Skeletal muscle satellite cell (primary cell): Measurements from ENCODE around the gene PLCB4.

Experiments
- H3K27me3 ChIP-seq: 2 replicates; pipeline ENCODE4 v1.7.0; 2013; ENCODE audit warnings: low read length; ENCODE audit not compliant: control insufficient read depth, insufficient read depth
- H3K36me3 ChIP-seq: 2 replicates; pipeline ENCODE4 v1.7.0; 2013; ENCODE audit warnings: mild to moderate bottlenecking, control low read depth, low read length; ENCODE audit not compliant: insufficient read depth
- H3K4me1 ChIP-seq: 2 replicates; pipeline ENCODE4 v1.7.0; 2013; ENCODE audit warnings: low read length; ENCODE audit not compliant: control insufficient read depth, insufficient read depth
- H3K4me2 ChIP-seq: 2 replicates; pipeline ENCODE4 v1.7.0; 2013; ENCODE audit warnings: mild to moderate bottlenecking, low read length
- H3K4me3 ChIP-seq: 2 replicates; pipeline ENCODE4 v1.7.0; 2013; ENCODE audit warnings: low read length
- H3K9ac ChIP-seq: 2 replicates; pipeline ENCODE4 v1.7.0; 2013; ENCODE audit warnings: mild to moderate bottlenecking, low read depth, low read length, moderate library complexity
- H3K9me3 ChIP-seq: replicated peaks from 2 replicates; pipeline ENCODE4 v1.7.0; 2013; ENCODE audit warnings: mild to moderate bottlenecking, control low read depth, low read length

Gene PLCB4

GRCh38 chr20:9233804-9234203, 164.9 kb downstream of the PLCB4 start:
- Histone ChIP-seq H3K36me3 (no peaks in the 10 kb centered on the region), H3K4me2 (no peak overlapping the region), H3K27me3 (no peaks in the 10 kb centered on the region), H3K9ac (no peak overlapping the region), H3K9me3 (no peaks in the 10 kb centered on the region), H3K4me3 (no peak overlapping the region), H3K4me1 (peaks cover 16% of the 10 kb centered on the region)

GRCh38 chr20:9235518-9235917, 166.6 kb downstream of the PLCB4 start:
- H3K9ac ChIP-seq = no peak overlapping the region
- H3K27me3 ChIP-seq = no peaks in the 10 kb centered on the region
- no peaks in the 10 kb centered on the region for H3K36me3 ChIP-seq
- peaks cover 12% of the 10 kb centered on the region for H3K4me1 ChIP-seq
- no peak overlapping the region for H3K4me3 ChIP-seq
- no peak overlapping the region for H3K4me2 ChIP-seq
- H3K9me3 ChIP-seq = no peaks in the 10 kb centered on the region

GRCh38 chr20:9236458-9236857, 167.6 kb downstream of the PLCB4 start:
- peaks cover 18% of the 10 kb centered on the region for H3K4me1 ChIP-seq
- H3K9ac ChIP-seq = no peak overlapping the region
- H3K36me3 ChIP-seq = no peaks in the 10 kb centered on the region
- no peak overlapping the region for H3K4me2 ChIP-seq
- no peaks in the 10 kb centered on the region for H3K9me3 ChIP-seq
- no peak overlapping the region for H3K4me3 ChIP-seq
- no peaks in the 10 kb centered on the region for H3K27me3 ChIP-seq

GRCh38 chr20:9241232-9241692, 172.4 kb downstream of the PLCB4 start:
- H3K4me3 ChIP-seq = no peak overlapping the region

GRCh38 chr20:9241721-9242427, 173.0 kb downstream of the PLCB4 start:
- H3K4me3 ChIP-seq = no peak overlapping the region
- H3K27me3 ChIP-seq = no peaks in the 10 kb centered on the region
- no peak overlapping the region for H3K9ac ChIP-seq
- H3K4me2 ChIP-seq = no peak overlapping the region
- peaks cover 12% of the 10 kb centered on the region for H3K4me1 ChIP-seq
- no peaks in the 10 kb centered on the region for H3K36me3 ChIP-seq
- no peaks in the 10 kb centered on the region for H3K9me3 ChIP-seq

More at GRCh38 chr20:9241232-9241692, 172.4 kb downstream of the PLCB4 start:
- H3K9me3 ChIP-seq = no peaks in the 10 kb centered on the region
- no peak overlapping the region for H3K9ac ChIP-seq
- H3K4me1 ChIP-seq = peaks cover 12% of the 10 kb centered on the region
- peak overlapping the region; percentile 9 for H3K4me2 ChIP-seq
- no peaks in the 10 kb centered on the region for H3K36me3 ChIP-seq
- H3K27me3 ChIP-seq = no peaks in the 10 kb centered on the region

GRCh38 chr20:9243986-9244385, 175.1 kb downstream of the PLCB4 start:
- H3K9me3 ChIP-seq = no peaks in the 10 kb centered on the region
- no peak overlapping the region for H3K4me3 ChIP-seq
- peaks cover 12% of the 10 kb centered on the region for H3K4me1 ChIP-seq
- H3K36me3 ChIP-seq = no peaks in the 10 kb centered on the region
- no peaks in the 10 kb centered on the region for H3K27me3 ChIP-seq
- no peak overlapping the region for H3K9ac ChIP-seq
- no peak overlapping the region for H3K4me2 ChIP-seq

- Histone ChIP-seq H3K9me3 (no peaks in the 10 kb centered on the region), H3K36me3 (no peaks in the 10 kb centered on the region), H3K4me1 (peaks cover 12% of the 10 kb centered on the region), H3K27me3 (no peaks in the 10 kb centered on the region), H3K4me2 (no peak overlapping the region), H3K4me3 (no peak overlapping the region), H3K9ac (no peak overlapping the region)
These were observed 175.9 kb downstream of the PLCB4 start for GRCh38 chr20:9244811-9245210.

GRCh38 chr20:9246731-9247130, 177.8 kb downstream of the PLCB4 start:
- Histone ChIP-seq H3K4me2 (no peak overlapping the region), H3K9ac (no peak overlapping the region), H3K4me1 (peaks cover 4% of the 10 kb centered on the region), H3K9me3 (no peaks in the 10 kb centered on the region), H3K4me3 (no peak overlapping the region), H3K27me3 (no peaks in the 10 kb centered on the region), H3K36me3 (no peaks in the 10 kb centered on the region)

GRCh38 chr20:9250511-9250910, 181.6 kb downstream of the PLCB4 start:
- Histone ChIP-seq H3K9ac (no peak overlapping the region), H3K4me2 (no peak overlapping the region), H3K4me1 (no peaks in the 10 kb centered on the region), H3K36me3 (no peaks in the 10 kb centered on the region), H3K27me3 (no peaks in the 10 kb centered on the region), H3K4me3 (no peak overlapping the region), H3K9me3 (no peaks in the 10 kb centered on the region)

- H3K9me3 ChIP-seq = no peaks in the 10 kb centered on the region
- no peaks in the 10 kb centered on the region for H3K27me3 ChIP-seq
- H3K36me3 ChIP-seq = no peaks in the 10 kb centered on the region
- no peak overlapping the region for H3K4me3 ChIP-seq
- no peak overlapping the region for H3K4me2 ChIP-seq
- H3K9ac ChIP-seq = no peak overlapping the region
- H3K4me1 ChIP-seq = no peaks in the 10 kb centered on the region
These were observed 184.2 kb downstream of the PLCB4 start for GRCh38 chr20:9253006-9253539.

GRCh38 chr20:9255171-9255570, 186.3 kb downstream of the PLCB4 start:
- peaks cover 4% of the 10 kb centered on the region for H3K4me1 ChIP-seq
- H3K4me3 ChIP-seq = no peak overlapping the region
- no peak overlapping the region for H3K4me2 ChIP-seq
- H3K36me3 ChIP-seq = no peaks in the 10 kb centered on the region
- no peaks in the 10 kb centered on the region for H3K27me3 ChIP-seq
- no peaks in the 10 kb centered on the region for H3K9me3 ChIP-seq
- no peak overlapping the region for H3K9ac ChIP-seq

GRCh38 chr20:9256393-9256792, 187.5 kb downstream of the PLCB4 start:
- Histone ChIP-seq H3K9me3 (no peaks in the 10 kb centered on the region), H3K36me3 (no peaks in the 10 kb centered on the region), H3K4me2 (no peak overlapping the region), H3K4me3 (no peak overlapping the region), H3K4me1 (peaks cover 5% of the 10 kb centered on the region), H3K9ac (no peak overlapping the region), H3K27me3 (no peaks in the 10 kb centered on the region)
